Colon (tissue), 2 donors: Measurements from ENCODE around the gene USP49.
"Not testable (repeated sequence)": the region's sequence is repeated elsewhere in the genome, so short reads cannot be mapped to it uniquely, and the experiment has no call there.

ENCODE experiments used
- FAIRE-seq: peaks from 2 replicates; lab custom pipeline; 2012; peaks lifted over from hg19 to GRCh38; lab: Jason Lieb, UNC
- donor health status: control.
- donor health status: control.

Gene USP49

DNA sequence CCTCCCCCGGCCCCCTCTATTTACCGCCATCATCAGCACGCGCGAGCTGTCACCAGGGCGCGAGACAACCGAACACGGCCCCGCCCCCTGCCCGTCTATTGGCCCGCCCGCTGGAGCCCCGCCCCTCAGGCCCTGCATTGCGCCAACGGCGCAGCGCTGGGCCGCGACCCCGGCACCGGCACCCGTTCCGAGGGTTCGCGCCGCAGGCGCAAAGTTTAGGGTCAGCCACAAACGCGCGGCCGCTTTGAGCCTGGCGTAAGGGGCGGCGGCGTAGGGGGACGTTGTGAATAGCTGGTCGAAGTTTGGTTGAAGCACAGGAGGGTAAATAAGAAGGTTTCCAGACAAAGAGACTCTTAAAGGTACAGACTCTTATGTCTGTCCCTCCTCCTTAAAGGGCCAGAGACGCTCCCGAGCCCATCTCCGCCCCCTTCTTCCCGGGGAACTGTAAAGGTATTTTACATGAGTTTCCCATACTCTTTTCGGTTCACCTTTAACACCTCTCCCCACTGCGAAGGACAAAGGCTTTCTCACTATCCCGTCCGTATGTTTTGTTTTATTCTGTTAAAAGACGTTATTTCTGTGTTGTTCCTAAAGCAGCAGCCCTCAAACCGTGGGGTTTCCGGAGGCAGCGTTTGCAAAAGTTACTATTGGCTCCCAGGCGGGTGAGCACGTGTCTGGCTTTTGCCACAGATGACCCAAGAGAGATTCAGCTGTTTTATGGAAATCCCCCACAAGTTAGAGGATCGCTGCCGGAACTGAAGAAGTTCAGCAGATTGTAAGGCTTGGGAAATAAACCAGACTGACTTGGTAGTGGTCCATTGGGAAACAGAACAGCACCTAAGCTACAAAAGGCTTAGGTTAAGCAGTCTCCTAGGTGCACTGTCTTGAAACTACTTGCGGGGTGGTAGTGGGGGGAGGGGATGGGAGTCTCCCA is at the start of gene USP49:
Gene USP49, minus strand, starts transcription at position 76 of the 934 bp plus-strand sequence. CDS start 88,392 bp downstream, outside the sequence.
- no peak for FAIRE-seq

DNA sequence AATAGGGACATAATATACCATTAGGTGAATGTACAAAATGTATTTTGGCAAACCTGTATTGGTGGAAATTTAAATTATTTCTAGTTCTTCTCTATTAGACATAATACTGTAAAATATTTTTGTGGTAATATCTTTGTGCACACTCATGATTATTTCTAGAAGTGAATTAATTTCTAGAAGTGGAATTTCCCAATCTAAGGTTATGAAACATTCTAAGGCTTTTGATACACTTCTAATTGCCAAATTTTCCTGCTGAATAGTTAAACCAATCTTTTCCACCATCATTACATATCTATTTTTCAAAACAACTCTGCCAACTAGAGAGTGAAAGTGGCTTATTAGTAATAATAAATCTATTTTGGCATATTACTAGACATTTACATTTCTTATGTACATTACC is 48.3 kb upstream of the USP49 start:
- no peak for FAIRE-seq

DNA sequence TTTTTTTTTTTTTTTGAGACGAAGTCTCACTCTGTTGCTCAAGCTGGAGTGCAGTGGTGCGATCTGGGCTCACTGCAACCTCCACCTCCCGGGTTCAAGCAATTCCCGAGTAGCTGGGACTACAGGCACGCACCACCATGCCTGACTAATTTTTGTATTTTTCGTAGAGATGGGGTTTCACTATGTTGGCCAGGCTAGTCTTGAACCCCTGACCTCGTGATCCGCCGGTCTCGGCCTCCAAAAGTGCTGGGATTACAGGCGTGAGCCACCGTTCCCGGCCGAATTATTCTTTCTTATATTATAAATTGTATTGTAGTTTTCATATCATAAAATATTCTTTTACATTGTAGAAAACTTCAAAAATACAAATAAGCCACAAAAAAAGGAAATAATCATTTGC is 47.7 kb upstream of the USP49 start:
- not testable (repeated sequence) for FAIRE-seq

DNA sequence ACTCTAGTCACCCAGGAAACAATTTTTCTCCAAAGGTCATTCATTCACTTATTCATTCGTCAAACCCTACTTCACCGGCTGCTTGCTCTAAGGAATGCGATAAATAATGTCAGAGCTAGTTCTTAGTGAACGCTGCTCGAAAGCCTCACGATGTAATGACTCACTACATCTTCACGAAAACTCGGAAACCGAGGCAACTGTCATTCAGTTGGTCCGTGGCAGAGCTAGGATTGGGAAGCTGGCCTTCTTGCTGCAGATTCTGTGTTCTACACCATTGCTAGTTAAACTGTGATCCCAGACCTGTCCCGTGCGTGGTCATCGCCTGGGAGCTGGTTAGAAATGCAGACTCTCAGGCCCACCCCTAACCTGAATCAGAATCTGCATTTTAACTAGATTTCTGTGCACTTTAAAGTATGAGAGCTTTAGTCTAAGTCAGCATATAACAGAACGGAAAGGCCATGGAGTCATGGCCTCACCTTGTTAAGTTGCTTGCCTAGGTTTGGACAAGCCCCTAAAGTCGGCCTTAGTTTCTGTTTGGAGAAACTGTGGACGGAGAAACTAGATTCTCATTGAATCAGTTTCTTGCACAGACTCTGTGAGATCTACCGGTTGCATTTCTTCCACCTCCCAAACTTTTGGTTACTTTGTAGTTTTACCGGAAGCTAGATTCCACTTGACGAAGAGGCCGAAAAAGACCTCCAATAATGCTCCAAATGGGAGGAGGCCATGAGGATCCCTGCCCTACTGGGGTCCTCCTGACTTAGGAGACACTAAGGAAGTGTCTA is 47.1 kb upstream of the USP49 start:
- FAIRE-seq, result no peak

DNA sequence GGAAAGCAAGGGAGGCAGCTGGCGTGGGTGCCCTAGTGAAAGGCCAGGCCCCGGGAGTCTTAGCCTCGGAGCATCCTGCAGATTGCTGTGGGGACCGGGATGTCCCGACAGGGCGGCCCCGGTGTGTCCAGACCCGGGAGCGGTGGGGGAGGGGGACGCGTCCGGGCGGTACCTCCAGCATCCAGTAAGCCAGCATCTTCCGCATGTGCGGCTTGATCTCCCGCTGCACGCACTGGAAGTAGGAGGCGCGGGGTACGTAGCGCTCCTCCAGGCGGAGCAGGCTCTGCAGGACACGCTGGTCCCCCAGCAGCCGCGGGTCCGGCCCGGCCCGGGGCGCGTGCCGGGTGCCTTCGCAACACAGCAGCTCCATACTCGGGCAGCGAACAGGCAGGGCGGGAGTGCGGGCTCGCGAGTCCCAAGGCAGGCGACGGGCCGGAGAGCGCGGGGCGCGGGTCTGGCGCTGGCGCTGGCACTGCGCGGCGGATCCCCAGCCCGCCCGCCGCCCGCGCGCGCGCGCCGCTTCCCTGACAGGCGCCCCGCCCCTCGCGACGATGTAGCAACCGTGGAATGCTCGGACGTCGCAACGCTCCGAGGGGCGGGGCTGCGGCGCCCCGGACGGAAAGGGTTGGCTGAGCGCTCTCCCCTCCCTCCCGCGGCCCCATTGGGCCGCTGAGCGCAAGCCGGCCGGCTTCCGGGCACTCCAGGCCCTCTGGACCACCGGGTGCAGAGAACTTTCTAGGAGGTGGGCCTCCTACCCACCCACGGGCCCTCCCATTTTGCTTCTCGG is 46.3 kb upstream of the USP49 start, which contains the start of gene CCND3:
Gene CCND3, minus strand, starts transcription at position 529 of the 787 bp plus-strand sequence. Its CDS starts 159 bp downstream, at position 370.
- no peak for FAIRE-seq

DNA sequence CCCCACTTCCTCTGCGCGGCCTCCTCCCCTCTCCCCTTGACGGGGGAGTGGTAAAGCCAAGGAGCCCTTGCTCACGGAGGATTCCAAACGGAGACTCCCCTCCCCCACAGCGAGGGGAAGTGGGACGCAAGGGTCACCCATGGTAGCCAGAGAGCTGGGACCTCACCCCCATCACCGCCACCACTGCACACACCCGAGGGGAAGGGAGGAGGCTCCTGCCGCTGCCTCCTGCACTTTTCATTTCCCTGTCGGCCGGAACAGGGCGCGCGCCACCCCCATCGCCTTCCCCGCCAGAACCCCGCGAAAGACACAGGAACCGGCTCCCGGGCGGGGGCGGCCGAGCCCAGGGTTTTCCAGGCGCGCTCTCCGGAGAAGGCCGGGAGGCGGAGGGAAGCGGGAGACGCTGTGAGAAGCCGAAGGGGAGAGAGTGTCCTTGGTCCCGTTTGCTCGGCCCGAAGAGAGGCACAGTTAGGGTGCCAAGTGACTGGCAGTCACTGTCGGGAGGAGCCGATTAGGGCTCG is 45.6 kb upstream of the USP49 start:
- no peak for FAIRE-seq

DNA sequence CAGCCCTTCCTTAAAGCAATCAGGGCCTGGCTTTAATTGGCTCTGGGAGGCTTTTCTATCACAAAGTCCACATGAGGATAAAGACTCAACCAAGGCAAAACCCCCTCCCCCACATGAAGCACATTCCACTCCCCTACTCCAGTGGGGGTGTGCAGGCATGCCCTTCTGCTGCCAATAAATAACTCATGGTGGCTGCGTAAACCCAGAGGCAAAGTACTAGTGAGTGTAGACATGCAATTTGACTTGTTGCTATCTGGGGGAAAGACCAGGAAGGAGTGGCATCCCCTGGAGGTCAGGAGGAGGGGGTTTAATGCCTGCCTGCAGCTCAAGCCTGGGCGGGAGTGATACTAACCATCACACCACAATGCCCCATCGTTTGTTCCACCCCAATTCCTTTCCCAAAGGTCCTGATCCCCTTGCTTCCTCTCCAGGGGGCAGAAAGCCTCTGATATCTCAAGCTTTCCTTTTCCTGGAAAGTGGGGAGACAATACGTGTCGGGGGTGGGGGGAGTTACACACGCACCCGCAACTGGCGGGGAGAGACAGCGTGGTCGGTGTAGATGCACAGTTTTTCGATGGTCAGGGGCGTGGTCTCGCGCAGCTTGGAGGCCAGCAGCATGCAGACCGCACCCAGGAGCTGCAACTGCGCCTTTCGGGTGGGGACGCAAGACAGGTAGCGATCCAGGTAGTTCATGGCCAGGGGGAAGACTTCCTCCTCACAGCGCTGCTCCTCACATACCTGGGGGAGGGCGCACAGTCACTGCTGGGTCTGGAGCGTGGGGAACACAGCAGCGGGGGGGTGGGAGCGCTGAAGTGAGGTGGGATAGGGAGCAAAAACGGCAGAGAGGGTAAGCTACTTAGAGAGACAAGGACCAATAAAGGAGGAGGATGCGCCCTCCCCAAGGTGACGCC is 44.9 kb upstream of the USP49 start:
- FAIRE-seq, result no peak

DNA sequence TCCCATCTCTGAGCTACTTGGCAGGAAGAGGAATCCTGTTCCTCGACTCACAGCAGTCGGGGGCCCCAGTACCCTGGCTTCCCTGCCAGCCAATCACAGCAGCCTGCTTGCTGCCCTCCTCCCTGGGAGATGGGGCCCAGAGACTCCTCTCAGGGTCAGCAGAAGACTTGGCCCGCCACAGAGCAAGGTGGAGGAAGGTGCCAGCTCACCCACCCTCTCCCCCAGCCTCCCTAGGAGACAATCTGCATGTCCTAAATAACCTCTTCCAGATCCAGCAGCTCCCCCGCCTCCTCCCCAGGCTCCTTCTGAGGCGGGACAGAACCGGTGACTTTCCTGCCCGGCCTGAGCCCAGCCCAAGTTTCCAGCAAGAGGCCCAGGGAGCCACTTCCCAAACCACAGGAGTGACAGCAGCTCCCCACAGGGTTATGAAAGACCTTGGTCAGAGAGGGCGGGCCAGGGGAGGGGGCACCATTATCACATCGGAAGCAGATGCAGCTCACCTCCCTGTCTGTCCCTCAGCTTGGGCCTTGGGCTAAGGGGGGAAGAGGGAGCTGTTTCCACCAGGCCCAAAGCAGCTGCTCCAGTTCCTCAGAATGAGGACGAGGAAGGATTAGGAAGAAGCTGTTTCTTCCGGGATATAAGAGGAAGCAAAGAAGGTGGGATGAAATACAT is 44.1 kb upstream of the USP49 start:
- no peak for FAIRE-seq

DNA sequence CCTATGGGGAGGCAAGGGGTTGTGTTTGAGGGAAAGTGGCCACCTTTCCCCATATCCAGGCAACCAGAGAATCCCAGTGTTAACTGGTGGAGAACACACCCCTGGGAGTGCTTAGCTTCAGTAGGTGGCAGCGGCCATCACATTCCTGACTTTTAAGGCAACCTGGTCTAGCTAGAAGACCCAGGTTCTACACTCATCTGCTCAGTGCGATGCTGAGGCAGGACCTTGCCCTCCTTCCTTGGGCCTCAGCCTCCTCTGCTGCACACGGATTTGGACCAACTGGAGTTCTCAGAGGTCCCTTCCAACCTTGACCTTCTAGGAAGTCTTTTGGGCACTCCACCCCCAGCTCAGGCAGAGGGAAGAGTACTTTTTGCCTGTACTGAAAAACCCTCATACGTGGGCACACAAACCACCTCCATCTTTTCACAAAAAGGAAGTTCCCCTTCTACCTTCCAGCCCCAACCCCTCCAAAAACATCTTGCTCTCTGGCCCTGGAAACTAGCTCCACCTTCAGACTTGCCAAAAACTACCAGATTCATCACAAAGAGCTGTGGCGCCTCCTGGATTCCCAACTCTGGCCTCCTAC is 43.5 kb upstream of the USP49 start:
- no peak for FAIRE-seq

DNA sequence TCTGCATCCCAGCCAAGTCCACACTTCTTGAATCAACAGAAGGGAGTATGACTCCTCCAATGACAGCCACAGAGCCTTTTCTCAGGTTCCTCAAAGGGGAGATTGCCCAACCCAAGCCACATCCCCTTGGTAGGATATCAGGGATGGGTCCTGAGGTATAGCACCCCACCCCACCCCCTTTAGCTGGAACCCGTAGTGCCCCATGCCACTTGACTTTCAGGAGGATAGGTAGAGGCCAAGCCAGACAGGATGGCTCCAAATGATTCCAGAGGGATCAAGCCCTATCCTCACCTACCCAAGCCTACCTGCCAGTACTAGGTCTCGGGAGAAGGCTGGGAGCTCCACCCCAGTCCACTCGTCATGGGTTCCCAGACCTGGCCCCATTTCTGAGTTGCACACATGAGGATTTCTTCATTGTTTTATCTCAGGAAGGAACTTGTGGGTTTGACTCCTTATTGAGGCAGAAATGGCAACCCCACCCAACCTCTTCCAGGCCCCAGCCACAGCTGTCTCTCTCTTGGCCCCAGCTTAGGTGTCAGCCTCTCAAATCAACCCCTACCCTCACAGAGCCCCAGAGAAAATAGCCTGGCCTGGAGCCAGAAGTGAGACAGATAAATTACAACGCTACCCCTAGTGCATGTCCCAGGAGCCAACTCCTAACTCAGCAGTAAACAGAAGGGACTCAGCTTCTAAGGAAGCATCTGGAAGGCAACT is 42.8 kb upstream of the USP49 start:
- no peak for FAIRE-seq

DNA sequence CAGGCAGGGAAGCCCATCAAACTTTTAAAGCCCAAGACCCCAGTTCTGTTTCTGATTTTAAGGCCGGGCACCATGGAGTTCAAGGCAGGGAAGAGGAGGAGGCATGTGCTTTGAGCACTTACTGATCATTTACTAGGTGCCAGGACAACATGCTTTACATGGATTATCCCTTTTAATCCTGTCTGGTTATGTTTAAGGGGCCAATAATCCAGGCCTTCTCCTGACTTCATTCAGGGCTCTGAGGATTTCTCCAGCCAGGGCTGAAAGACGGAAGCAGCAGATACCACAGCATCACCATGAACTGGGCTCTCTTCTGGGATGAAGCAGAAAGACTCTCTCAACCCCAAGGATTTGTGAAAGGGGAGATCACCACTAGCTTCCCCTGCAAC is 42.3 kb upstream of the USP49 start:
- FAIRE-seq, result no peak

DNA sequence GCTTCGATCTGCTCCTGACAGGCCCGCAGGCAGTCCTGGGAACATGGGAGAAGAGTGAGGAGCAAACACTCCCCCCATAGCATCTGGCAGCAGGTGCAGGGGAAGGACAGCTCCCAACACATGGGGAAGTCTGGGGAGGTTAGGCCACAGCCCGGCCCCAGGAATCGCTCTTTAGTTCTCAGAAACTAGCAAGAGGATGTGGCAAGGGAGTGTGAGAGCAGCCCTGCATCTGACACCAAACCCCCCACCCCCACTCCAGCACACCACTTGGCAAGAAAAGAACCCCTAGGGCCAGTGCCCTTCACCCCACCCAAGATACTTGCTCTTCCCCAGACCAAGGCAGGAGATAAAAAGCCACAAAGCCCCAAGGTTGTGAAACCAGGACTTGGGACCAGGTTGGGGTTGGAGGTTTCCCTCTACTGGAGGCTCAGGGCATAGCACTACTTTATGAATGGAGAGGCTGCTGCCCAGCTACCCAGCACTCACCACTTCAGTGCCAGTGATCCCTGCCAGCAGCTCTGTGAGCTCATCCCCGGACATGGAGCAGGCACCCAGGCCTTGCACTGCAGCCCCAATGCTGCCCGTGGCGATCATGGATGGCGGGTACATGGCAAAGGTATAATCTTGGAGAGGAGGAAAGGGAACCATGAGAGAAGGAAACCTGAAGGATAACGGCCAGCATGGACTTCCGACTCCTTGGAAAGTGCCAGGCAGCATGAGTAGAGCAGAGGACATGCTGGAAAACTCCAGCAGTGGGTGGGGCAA is 41.1 kb upstream of the USP49 start:
- no peak for FAIRE-seq

DNA sequence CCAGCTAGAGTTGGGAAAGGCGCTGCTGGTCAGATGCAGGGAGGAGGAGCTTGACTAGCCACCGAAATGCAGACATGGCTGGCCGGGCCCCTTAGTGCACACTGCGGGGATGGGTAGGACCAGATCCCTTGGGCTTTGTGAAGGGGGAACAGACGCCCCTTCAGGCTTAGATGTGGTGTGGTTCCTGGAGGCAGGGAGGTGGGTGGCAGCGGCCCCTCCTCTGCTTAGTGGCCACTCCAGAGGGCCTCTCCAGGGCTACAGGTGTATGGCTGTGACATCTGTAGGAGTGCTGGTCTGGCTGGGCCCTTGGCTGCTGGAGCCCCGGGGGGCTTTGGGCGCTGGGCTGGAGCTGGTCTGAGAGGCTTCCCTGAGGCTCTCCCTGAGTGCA is 40.5 kb upstream of the USP49 start:
- no peak for FAIRE-seq

DNA sequence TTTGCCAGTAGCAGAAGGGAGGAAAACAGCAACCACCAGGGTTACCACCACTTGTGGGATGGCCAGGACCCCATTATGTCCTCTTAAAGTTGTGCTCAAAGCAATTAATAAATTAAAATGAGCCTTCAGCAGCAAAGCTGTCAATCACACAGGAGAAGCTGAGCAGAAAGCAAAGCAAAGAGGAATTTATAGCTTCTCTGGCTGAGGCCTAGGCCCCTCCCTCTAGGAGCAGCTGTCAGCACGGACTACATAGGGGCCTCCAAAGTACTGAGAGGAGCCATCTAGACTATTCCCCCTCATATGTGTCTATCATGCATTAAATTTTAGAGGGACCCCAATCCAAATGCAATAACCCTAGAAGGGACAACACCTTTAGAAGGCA is 40.0 kb upstream of the USP49 start:
- FAIRE-seq, result no peak

DNA sequence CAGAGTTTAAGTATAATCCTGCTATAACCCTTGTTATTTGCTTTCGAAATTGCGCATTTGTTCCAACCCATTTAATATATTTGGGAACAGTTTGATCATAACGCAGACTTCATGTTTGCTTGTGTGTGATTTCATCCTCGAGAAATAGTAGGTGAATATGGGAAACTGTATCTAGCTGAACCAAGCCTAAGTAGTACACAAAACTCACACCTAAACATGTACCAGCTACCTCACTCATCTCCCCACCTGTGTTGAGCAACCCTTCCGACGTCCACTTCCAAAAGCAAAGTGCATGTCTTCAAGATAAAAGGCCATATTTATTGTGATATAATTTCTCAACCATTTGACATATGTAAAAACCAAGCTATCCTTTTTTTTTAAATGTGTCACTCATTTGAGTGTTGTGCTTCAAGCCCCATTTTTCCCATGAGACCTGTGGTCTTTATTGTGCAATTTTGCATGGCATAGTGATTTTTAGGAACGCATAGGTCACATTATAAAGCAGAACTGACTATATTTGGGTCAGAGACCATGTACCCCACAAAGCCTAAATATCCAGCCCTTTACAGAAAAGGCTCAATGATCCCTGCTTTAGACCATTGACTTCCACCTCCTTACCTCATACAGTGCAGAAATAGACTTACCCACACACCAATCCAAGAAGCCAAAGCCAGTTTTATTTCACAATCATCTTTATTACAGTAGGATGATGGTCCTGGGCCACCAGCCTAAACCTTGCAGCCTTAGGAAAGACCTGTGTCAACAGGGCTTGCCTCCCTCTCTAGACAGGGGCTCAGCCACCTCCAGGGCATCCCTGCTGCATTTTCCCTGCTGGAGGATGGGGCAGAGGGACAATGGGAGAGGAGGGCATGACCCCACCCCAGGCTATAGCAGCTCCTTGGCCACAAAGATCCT is 39.4 kb upstream of the USP49 start:
- FAIRE-seq, result no peak

DNA sequence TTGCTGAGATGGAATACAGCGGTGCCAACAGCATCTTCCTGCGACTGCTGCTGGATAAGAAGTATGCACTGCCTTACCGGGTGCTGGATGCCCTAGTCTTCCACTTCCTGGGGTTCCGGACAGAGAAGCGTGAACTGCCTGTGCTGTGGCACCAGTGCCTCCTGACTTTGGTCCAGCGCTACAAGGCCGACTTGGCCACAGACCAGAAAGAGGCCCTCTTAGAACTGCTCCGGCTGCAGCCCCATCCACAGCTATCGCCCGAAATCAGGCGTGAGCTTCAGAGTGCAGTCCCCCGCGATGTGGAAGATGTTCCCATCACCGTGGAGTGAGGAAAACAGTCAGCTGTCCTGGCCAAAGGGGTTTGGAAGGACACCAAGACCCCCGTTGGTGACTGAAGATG is 37.2 kb upstream of the USP49 start:
- FAIRE-seq, result no peak

DNA sequence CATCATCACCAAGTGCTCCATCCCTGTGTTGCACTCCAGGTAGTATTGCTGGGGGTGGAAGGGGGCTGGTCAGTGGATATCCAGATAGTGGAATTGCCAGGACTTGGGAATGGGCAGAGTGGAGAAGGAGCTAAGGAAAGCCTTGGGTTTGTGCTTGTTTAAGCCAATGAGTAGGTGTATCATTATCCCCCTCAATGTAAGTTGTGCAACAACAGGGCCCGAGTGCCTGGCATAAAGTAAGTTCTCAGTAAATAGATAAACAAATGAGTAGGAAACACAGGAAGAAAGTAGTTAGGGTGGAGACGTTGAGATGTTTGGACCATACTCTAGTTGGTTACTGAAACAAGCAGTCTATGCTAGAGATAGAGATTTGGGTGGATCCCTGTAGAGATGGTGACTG is 36.6 kb upstream of the USP49 start:
- no peak for FAIRE-seq

DNA sequence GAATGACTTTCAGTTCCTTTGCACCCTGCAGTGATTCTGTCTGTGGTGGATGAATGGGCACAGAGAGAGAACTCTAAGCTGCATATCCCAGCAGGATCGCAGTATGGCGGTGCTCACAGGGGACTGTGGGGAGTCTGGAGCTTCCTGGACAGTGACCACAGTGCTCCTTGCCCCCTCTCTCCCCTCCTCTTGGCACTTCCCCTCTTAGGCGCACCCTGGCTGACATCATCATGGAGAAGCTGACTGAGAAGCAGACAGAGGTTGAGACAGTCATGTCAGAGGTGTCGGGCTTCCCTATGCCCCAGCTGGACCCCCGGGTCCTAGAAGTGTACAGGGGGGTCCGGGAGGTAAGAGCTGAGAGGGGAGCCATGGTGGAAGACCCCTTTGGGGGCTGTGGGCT is 34.7 kb upstream of the USP49 start:
- FAIRE-seq, result no peak
